Uterus (tissue), 2 donors: Measurements from ENCODE around the gene RNF151.

Experiments used
- POLR2A ChIP-seq, 2 donors: fragments of 450-650 bp; IDR thresholded peaks; one replicate each; pipeline ENCODE4 v1.6.1; 2016; ENCODE audit warnings: antibody characterized with exemption in 2 of 2, mild to moderate bottlenecking in 1 of 2, moderate library complexity in 1 of 2
- TF ChIP-seq, protein P1 (sequence below), 4 experiments: fragments of 200-600 bp in 2 of 4; fragments of 450-650 bp in 2 of 4; sonication (generic) in 2 of 4; IDR thresholded peaks; one replicate each; pipeline ENCODE4 v1.5.1; 2016 to 2019; ENCODE audit warnings: antibody characterized with exemption in 4 of 4, mild to moderate bottlenecking in 2 of 4, moderate library complexity in 1 of 4

DNA sequence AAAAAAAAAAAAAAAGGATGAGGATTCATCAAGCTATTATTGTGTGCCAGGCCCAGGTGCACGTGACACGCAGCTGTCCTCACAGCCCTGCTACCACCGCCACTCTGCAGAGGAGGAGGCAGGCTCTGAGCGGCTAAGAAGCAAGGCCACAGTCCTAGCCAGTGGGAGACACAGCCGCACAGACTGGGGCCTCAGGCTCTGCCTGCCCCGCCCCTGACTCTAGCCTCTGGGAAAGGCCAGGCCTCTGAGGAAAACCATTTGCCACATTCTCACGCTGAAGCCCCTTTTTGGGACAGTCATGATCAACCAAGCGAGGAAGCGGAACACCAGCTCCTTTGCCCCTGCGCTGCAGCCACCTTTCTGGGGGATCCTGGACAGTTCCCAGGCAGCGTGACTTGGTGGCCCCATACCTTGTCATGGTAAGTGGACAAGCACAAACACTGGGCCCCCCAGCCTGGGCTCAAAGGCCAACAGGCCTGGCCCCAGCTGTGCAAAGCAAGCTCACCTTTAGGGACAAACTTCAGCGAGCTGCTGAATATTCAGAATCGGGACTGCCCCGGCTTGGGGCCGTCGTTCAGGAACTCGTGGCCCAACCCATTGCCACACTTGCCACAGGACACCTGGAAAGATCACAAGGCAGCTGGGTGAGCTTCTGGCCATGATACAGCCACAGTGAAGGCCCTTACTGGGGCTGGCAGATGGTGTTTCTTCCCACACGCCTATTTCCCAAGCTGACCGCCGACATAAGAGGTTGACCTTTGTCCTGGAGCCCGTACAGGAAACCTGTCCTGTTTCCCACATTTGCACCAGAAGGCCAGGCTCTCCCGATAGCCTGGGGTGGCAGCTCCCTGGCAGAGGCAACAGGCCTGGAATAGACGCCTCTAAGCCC, 26.1 kb upstream of the RNF151 start:
- TF ChIP-seq, protein P1, sequence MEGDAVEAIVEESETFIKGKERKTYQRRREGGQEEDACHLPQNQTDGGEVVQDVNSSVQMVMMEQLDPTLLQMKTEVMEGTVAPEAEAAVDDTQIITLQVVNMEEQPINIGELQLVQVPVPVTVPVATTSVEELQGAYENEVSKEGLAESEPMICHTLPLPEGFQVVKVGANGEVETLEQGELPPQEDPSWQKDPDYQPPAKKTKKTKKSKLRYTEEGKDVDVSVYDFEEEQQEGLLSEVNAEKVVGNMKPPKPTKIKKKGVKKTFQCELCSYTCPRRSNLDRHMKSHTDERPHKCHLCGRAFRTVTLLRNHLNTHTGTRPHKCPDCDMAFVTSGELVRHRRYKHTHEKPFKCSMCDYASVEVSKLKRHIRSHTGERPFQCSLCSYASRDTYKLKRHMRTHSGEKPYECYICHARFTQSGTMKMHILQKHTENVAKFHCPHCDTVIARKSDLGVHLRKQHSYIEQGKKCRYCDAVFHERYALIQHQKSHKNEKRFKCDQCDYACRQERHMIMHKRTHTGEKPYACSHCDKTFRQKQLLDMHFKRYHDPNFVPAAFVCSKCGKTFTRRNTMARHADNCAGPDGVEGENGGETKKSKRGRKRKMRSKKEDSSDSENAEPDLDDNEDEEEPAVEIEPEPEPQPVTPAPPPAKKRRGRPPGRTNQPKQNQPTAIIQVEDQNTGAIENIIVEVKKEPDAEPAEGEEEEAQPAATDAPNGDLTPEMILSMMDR (IDR thresholded peaks at IDR 0.05) = no peak
- no peak for TF ChIP-seq POLR2A (IDR thresholded peaks at IDR 0.05)
